ENCODE data around the gene NPHP4.
"Not testable (repeated sequence)": the region's sequence is repeated elsewhere in the genome, so short reads cannot be mapped to it uniquely, and the experiment has no call there.

NPHP4 gene

DNA sequence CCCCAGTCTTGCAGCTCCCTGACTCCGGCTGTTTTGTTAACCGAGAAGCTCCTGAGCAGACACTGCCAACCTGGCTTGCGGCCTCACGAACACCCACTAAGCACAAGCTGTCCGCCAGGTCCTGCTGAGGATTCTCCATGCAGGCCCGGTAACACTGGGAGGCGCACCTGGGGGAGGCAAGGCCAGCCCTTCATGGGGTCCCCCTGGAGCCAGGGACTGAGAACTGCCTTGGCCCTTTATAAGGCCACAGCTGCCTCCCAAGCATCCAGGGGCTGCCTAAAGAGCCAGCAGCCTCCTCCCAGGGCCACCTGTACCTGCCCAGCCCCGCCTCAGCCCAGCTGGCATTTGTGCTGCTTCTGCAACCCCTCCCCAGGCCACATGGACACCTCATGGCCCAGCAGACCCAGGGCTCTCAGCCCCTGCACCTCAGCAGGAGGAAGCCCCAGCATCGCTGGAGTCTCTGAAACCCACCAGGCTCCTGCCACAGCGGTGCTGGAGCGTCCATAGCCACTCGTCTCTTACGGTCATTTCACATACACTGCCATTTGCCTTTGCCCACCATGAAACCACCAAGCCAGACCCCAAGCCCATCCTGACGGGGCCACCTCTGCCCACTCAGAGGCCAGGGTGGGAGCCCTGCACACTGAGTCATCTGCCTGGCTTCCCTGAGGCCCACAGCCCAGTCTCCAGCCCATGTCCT is 82.5 kb downstream of the NPHP4 start:
- DNase-seq = no peak

DNA sequence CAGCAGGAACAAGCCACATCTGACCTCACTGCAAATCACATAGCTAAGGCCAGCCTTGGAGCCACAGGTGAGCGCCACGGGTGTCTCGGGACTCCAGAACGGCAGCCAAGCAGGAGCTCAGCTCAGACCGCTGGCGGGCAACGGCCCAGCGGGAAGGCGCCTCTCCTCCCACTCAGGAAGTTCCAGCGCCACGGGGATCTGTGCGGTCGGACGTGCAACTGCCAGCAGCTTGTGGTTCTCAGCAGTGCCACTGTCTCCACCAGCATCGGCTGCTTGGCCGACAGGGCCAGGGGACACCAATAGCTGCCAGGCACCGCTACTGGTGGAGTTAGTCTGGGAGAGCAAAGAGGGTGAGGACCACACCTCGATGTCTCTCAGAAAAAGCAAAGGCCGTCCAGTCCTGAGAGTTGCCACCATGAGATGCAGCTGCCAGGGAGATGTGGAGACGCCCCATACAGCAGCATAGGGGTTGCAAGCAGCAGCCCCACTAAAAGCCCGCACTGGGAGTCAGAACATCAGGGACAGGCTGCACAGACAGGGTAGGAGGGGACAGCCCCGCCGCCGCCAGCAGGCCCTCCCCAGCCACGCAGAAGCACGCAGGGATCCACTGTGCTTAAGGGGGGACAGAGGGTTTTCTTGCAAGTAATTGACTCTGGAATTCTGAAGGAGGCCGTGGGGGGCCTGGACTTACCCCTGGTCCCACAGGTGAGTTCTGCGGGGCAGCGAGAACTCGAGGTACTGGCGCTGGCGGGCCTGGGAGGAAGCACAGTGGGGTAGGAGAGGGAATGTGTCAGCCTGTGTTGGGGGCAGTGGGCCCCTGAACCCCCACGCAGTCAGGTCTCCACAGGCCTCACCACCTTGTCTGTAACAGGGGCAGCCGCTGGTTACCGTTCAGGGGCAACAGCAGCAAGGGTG is 83.5 kb downstream of the NPHP4 start:
- DNase-seq = no peak

DNA sequence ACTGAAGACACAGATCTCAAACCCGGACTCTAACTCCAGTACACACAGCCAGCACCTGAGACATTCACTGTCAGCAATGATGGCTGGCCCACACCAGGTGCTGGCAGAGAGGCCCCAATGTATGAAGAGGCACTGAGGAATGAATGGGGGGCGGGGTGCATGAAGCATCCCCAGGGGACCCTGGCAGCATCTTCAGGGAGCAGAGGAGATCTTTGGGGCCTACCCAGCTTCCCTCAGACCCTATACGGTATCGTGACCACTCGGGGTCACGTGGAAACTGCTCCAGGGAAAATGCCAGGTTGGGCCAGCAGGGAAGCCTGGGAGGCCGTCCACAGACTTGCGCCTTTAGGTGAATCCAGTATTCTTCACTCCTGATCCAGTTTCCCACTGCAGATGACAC is 84.3 kb downstream of the NPHP4 start:
- DNase-seq = no peak

DNA sequence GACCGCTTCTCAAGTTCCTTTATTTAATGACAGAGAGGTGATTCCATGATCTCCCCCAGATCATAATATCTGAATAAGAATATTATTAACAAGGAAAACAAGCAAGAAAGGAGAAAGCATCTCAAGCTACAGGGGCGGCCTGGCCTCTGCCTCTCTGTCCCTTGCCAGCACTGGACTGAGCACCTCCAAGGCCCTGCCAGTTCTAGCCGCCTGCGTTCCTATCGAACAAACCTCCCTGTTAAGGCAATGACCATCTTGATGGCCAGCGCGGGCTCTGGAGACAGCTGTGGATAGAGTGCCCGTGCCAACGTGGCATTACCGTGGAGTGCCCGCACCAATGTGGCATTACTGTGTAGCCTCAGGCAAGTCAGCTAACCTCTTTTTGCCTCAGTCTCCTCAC is 84.8 kb downstream of the NPHP4 start:
- no peak for DNase-seq

DNA sequence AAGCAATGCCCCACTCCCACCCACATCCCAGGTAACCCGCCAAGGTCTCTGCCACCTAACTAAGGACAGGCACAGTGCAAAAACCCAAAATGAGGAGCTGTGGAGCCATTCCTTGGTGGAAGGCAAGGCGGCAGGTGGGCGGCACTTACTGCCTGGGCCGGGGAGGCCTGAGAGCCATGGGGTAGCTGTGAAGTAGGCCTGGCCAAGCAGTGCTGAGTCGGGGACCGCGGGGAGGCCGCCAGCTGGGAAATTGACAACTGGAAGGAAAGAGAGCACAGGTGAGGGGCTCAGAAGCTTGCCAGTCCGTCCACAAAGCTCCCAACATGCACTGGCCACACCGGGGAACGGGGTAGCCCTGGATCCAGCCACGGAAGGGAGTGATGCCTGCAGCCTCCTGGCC is 85.3 kb downstream of the NPHP4 start:
- DNase-seq = no peak

DNA sequence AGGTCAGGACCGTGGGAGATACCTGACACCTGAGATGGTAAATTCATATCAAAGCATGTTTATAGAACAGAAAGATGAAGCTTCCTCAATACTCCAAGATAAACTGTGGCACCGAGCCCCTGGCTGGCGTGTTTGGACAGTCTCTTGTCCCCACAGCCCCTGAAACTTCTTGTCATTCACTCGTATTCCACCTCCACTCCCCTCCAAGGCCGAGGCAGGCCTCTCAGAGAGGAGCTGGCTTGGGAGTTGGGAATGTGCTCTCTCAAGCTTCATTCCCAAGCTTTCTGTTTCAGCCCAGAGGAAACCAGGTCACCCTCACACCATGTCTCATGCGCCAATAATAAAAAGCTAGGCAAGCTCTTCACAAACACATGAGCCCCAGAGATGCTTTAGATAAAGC is 86.1 kb downstream of the NPHP4 start:
- DNase-seq = no peak

DNA sequence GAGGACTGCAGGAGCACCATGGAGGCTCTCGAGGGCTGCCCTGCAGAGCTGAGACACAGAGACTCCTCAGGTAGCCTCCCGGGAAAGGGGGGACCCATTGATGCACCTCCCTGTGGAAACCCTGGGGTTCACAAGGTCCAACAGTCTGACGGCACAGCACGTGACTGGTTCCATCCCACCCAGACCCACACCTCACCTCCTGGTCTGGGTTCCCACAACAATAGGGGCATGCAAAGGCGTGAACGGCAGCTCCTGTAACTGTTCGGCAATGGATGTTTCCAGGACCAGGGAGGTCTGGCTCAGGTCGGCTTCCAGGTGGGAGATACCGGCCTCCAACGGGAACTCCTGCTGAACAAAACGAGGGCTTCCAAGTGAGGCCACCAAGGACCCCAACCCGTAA is 86.8 kb downstream of the NPHP4 start:
- no peak for DNase-seq

DNA sequence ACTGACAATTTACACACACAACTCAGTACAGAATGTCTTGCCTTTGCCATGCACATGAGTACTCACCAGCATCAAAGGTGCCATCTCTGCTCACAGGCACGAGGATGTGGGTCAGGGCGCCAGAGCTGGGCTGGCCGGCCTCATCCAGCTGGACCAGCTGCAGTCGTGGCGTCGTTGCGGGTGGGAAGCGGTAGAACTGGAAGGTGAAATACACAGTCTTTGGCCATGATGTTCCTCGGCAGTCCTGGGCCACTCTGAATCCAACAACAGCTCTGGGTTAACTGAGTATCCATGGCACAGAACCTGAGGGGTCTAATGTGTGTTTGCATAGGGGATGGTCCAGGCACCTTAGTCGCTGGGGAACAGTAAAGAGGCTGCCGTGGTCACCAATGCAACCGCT is 87.7 kb downstream of the NPHP4 start:
- no peak for DNase-seq

DNA sequence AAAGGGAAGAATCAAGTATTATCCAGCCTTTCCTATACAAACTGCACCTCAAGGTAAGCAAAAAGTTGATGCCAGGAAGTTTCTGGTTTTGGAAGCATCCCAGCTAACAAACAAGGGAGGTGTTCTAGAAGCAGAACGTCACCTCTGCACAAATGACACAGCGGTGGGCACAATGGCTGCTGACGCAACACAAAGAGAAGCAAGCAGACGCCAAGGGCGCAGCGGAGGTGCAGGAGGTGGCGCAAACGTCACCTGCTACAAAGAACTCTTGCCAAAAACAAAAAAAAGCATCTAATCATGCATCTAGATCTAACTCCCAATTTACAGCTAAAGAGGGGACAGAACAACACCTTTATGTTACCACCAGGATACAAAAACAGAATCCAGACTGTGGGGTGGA is 88.5 kb downstream of the NPHP4 start:
- DNase-seq = no peak

DNA sequence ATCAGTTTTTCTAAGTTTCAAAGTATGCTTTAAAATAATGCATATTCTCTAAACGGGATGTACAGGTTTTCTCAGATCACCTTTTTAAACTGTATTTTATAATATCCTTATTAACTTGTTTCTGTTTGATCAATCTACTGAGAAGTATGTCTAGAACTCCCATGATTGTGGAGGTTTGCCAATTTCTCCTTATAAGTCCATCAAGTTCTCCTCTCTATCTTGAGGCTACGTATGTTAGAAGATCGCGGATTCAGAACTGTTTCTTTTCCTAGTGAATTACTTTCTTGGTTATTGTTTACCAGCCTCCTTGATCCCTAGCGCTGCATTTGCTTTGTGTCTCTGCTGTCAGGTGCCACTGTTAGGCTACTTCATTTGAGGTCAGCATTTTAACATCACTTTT is 89.2 kb downstream of the NPHP4 start:
- DNase-seq = no peak

DNA sequence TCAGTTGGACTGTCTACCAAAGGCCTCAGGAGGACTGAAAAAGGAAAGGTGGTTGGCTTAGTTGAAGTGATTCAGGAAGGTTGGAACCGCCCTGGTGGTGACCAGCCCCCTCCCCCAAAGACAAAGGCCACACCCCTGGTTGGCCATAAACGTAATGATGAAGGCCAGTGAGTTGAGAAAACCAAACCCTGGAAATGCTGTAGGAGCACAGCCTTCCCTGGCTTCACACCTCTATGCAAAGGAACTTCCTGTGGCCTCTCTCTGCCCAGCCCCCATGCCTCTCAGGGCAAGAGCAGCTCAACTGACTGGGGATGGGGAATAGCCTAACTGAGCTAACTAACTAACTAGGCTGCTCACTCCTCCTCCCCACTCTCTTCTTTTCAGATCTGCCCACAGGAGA is 90.4 kb downstream of the NPHP4 start:
- DNase-seq = no peak

DNA sequence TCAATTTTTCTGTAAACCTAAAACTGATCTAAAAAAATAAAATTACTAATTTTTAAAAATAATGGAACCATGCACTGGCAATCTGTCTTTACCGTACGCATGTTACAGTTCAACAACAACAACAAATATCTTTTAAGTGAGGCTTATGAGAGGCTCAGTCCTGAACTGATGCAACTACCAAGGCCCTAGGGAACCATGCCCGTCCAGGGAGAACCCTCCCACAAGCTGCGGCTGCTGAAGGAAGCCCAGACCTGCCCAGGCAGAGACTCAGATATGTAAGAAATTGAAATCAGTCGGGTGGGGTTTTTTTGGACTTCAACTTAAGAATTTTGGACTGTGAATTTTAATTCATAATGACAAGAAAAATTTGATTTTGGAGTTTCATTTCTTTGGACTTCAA is 91.1 kb downstream of the NPHP4 start:
- no peak for DNase-seq

DNA sequence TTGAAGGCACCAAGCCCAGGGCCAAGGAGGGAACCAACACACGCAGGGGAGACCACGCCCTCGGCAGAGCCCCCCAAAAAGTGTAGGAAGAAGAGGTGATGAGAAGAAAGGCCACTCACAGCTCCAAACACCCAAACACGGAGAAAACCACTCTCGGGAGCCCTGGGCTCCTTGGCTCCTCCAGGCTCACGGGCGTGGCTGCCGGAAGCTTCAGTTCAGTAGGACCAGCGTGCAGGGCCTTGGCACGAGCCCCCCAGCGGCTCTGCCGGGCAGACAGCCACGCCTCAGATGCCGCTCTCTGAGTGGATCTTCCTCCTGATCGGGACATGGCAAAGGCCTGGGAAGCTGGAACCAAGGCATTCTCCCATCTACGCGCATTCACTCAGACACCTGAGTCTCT is 94.0 kb downstream of the NPHP4 start:
- DNase-seq = no peak

DNA sequence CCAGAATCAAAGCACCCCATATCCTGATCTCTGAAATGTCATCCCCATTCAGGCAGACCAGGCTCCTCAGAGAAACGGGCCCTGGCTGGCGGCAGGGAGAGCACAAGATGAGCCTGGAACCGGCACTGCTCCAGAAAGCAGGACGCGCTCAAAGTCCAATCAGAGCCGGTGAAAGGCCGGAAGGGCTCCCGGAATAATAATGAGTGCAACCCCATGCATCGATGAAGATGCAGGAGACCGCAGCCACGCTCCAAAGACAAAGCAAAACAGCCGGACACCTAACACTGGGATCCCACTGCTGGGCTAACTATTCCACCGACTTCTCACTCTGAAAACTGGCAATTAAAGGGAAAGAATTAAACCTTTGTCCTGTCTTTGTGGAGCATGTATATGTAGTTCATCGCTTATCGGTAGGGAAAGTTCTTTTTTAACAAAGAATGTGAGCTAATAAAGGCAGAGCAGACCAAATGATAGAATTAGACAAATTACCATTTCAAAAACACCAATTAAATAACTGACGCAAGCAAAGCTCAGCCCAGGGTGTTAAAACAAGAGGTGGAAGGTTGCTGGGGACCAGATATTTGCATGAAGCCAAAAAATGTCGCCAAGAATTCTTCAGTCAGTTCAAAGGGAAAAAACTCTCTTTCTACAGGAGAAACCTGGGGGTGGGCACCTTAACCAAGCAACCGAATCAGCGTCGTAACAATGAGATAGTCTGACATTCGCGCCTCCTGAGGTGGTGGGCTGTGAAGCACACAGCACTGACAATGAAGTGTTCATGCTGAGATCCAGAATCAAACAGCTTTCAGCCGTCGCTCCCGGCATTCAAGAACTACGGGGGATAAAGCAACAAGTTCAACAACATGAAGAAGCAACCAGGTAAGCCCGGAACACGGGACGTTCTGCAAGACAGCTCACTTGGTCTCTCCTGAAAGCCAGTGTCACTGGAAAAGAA is 95.2 kb downstream of the NPHP4 start:
- no peak for DNase-seq

DNA sequence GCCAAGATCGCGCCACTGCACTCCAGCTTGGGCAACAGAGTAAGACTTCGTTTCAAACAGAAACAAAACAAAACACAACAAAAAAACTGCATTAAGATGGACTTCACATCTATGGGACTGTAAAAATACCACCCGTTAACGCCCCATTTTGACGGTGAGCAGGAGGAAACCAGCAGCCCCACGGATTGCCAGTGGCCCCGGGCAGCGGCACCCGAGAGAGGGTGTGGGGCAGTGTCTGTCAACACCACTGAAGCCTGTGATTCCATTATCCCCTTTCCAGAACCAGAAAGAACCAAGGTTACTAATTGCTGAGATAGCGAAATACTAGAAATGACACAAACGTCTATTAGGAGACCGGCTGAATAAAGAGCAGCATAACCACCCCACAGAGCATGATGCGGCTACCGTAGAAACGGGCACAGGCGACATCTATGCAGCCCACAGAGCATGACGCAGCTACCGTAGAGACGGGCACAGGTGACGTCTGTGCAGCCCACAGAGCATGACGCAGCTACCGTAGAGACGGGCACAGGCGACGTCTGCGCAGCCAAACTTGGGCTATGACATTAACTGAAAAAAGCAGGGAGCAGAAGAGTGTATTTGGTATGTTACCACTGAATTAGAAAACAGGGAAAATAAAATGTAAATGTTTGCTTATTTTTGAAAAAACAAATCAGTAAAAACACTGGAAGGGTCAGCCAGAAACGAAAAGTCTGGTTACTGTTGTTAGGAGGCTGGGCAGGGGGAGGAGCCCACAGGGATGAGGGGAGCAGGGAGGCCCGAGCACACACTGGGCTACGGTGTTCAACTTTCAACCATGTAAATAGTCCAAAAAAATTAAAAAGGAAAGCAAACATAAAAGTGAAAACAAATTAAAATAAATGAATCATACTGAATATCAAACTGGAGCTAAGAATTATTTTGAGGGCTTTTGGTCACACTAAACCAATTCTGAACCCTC is 96.5 kb downstream of the NPHP4 start:
- DNase-seq = no peak

DNA sequence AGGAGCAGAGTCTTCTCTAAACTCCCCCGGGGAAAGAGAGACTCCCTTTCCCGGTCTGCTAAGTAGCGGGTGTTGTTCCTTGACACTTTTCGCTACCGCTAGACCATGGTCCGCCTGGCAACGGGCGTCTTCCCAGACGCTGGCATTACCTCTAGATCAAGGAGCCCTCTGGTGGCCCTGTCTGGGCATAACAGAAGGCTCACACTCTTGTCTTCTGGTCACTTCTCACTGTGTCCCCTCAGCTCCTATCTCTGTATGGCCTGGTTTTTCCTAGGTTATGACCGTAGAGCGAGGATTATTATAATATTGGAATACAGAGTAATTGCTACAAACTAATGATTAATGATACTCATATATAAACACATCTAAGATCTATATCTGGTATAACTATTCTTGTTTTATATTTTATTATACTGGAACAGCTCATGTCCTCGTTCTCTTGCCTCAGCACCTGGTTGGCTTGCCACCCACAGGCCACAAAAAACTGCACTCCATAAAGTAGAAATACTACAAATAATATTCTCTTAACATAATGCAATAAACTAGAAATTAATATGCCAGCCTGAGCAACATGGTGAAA is 98.4 kb downstream of the NPHP4 start:
- not testable (repeated sequence) for DNase-seq

DNA sequence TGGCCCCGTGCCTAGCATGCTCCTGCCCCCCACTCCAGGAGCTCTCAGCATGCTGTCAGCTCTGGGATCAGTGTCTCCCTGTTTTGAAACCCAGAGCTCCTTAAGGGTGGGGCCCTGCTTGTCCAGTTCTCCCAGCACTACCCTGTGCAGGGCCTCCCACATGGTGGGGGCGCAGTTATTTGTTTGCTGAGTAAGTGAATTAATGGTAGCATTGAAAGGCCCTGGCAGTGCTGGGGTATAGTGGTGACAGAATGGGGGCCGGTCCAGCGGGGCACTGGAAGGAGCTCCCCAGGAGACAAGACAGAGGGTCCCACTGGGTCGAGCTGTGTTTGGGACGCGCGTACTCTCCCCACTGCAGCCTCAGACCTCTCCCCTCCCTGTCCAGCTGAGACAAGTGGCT is 99.9 kb downstream of the NPHP4 start:
- no peak for DNase-seq

DNA sequence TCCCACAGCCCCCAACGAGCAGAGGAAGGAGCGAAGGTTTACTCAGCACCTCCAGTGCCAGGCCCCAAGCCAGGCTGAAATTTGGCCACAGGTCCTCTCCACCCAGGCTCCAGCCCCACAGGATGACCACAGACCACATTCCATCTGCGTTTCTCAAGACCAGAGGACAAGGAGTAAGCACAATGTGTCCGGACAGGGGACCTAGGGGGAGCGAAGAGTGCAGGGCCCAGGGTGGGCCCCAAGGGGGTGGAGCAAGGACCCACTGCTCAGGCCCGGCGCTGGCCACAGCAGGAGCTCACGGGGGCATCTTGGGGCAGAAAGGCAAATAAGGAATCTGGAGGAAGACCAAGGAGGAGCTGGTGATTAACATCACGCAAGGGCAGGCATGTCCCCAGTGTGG is 100.5 kb downstream of the NPHP4 start:
- no peak for DNase-seq

DNA sequence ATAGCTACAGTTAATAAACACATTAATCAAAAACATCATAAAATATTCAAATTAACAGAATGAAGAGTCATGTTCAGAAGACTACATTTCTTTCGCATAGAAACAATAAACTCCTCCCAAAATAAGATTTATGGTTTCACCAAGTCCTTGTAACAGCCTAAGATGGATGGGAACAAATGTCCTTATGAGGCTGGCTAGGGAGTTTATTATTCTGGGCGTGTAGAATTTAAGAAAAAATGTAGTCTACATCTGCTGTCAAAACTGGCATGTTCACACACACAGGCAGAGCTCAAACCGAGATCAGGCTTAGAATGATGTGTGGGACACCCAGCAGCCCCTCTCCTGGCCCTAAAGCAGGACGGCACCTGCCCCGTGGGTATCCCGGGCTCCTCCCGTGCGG is 101.1 kb downstream of the NPHP4 start:
- DNase-seq = no peak

DNA sequence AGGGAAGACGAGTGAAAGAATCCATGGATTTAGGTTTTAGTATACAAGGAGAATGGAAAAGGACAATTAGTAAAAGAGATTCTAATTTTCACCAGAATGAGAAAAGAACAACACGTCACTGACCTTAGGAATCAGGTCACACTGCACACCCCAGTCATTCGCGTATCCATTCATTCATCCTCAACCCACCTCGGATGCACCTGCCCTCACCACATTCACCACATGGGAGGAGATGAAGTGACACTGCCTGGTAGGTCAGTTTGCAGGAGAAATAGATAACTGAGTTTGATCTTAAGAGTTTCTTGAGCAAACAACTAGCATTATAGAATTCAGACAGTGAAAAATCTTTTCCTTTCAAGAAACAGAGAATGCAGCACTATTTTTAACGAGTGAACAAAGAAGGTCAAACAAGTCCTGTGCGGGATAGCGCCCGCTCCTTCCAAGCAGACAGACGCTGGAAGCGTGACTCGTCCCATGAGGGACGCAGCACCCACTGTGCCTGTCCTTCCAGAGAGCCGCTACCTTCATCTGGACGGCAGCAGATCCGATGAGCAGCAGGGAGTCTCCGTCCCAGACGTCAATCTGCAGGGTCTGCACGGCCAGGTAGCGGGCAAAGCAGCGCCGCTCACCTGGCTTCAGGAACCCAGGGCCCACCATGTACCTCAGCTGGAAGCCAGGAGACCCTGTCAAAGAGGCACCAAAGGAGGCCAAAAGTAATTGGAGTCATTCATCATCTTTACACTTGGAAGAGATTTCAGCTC is 101.7 kb downstream of the NPHP4 start:
- DNase-seq = no peak

DNA sequence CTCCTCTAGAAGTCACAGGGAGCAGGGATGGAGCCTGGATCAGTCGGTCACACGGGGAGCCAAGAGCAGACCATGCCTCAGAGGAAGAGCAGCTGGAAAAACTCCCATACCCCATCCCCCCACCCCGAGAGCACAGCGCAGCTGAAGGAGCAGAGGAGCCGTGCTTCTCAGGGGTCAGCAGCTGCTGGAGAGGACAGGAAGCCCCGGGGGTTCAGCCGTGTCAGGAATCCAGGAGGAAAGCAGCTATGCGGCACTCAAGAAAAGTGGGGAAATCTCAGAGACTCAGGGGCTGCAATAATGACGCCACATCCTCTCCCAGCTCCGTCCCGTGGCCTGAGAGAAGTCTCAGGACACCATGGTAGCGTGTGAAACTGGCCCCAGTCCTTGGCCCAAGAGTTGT is 102.3 kb downstream of the NPHP4 start:
- DNase-seq = no peak
